Stimulated activated naive CD4-positive, alpha-beta T cell treated with Interleukin-2 at 50 U/mL for 16 hours (primary cell): ENCODE measurements around the gene LCN12.
A peak's percentile ranks its signal among the peaks of the same experiment; 100 is the strongest.
"Not testable (repeated sequence)": the region's sequence is repeated elsewhere in the genome, so short reads cannot be mapped to it uniquely, and the experiment has no call there.

Experiments
- DNase-seq: peaks from one replicate; lab custom pipeline; 2025; lab: John Stamatoyannopoulos, UW

Gene LCN12

DNA sequence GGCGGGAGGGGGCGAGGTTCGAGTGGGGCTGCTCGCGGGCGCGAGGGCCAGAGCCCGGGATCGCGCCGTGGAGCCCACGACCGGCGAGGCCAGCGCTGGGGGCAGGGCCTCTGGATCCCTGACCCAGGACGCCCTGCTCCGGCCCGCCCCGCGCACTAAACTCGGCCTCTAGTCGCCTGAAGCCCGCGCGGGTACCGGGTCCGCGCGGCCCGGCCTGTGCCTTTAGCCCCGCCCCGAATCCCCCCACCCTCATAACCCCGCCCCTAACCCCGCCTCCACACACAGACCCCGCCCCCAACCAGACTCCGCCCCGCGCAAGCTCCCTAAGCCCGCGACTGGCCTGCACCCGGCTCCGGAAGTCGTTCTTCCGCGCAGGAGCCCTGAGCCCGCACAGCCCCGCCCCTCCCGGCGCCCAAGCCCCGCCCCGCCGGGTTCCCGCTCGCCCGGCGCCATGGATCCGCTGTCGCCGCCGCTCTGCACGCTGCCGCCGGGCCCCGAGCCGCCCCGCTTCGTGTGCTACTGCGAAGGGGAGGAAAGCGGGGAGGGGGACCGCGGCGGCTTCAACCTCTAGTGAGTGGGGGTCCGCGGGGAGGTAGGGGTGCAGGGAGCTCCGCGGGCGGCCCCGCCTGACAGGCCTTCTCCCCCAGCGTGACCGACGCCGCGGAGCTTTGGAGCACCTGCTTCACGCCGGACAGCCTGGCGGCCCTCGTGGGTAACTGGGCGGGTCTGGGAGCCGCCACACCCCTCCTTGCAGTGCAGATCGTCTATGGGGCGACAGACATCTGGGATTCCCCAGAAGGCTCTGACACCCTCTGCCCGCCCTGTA, 40.1 kb downstream of the LCN12 start, which contains the start of gene PAXX:
TSS of gene PAXX (plus strand) at position 430 of the 826 bp plus-strand sequence. CDS start at position 452, 22 bp downstream.
- DNase-seq: peak; percentile 90

DNA sequence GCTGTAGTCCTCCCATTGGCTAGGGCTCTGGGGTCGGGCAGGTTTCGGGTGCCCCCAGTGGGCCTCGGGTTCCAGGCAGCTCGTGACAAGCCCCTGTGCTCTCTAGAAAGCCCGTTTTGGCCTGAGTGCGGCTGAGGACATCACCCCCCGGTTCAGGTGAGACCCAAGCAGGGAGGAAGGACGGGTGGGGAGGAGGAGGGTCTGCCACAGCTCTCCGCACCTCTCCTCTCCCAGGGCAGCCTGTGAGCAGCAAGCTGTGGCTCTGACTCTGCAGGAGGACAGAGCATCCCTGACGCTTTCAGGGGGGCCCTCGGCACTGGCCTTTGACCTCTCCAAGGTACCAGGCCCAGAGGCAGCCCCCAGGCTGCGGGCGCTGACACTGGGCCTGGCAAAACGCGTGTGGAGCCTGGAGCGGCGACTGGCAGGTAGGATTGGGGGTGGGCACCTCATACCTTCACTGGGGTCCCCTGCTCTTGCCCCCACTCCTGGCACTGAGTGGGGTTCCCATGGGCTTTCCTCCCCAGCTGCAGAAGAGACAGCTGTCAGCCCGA, 40.8 kb downstream of the LCN12 start:
- no peak for DNase-seq

DNA sequence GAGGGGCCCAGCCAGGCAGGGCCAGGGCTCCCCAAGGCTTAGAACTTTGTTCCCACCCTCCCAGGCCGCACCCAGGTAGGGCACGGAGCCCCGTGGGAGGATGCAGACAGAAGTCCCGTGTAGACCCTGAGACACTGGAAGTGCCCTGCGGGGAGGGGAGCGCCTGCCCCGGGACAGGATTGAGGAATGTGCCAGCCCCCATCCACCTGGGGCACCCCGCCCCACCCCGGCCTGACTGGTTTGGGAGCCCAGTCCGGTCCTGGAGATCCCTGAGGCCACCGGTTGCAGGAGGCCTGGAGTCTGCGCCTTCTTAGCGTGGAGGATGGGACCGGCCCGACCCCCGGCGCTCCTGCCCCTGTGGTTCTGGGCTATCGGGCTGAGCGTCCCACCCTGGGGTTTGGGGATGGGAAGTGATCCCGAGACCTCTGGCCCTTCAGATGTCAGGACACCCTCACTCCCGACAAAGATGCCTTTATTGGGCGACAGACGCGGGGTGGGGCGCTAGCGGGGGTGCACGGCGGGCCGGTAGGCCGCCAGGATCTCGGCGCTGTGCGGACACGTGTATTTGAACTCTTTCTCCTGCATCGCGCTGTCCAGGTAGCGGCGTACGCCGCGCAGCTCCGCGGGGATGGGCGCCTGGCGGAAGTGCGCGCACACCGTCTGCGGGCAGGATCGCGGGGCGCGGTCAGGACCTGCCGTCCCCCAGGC, 42.3 kb downstream of the LCN12 start:
- DNase-seq: no peak

DNA sequence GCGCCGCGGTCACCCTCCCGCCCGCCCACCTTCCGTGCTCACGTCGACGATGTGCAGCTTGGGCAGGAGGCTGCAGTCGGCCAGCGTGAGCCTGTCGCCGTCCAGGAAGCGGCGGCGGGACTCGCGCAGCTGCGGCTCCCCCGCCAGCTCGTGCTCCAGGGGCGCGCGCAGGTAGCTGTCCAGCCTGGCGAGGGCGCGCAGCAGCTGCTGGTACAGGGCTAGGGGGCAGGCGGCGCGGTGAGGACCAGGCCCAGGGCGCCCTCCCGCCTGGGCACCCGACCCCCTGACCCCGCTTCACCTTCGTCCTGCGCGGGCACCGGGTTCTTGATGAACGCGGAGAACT, 42.8 kb downstream of the LCN12 start:
- DNase-seq: no peak

DNA sequence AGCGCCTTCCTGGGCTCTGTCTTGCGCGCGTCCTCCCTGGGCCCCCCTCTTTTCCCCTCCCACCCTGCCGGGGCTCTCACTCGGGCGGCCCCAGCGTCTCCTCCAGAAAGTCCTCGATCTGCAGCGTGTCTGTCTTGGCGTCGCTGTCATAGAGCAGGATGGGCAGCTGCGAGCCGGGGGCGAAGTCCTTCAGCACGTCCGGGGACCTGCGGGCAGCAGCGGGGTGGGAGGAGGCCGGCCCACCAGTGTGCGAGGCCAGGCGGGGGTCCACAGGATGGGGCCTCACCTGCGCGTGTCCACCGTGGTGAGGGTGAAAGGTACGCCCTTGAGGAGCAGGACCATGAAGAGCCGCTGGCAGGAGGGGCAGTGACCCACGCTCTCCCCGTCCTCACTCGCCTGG, 43.3 kb downstream of the LCN12 start:
- no peak for DNase-seq

DNA sequence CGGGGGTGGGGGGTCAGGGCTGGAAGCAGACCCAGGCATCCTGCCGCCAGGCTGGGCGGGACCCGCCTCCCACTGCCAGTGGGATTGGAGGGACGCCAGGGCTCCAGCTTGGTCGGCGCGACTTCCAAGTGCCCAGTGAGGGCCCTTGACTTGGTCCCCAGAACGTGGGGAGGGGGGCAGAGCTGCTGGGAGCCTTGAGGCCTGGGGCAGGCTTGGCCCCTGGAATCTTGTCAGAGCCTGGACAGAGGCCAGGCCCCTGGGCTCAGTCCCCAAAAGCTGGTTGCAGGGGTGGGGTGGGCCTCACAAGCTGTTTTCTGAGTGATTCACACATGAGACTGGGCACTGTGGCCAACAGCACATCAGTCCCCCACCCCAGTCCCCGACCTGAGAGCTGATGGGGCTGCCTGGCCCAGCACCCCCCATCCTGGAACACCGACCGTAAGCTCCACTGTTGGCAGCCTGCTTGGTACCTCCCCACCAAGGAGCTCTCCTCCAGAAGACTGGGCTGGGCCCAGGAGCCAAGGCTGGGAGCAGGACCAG, 43.8 kb downstream of the LCN12 start:
- DNase-seq: no peak

DNA sequence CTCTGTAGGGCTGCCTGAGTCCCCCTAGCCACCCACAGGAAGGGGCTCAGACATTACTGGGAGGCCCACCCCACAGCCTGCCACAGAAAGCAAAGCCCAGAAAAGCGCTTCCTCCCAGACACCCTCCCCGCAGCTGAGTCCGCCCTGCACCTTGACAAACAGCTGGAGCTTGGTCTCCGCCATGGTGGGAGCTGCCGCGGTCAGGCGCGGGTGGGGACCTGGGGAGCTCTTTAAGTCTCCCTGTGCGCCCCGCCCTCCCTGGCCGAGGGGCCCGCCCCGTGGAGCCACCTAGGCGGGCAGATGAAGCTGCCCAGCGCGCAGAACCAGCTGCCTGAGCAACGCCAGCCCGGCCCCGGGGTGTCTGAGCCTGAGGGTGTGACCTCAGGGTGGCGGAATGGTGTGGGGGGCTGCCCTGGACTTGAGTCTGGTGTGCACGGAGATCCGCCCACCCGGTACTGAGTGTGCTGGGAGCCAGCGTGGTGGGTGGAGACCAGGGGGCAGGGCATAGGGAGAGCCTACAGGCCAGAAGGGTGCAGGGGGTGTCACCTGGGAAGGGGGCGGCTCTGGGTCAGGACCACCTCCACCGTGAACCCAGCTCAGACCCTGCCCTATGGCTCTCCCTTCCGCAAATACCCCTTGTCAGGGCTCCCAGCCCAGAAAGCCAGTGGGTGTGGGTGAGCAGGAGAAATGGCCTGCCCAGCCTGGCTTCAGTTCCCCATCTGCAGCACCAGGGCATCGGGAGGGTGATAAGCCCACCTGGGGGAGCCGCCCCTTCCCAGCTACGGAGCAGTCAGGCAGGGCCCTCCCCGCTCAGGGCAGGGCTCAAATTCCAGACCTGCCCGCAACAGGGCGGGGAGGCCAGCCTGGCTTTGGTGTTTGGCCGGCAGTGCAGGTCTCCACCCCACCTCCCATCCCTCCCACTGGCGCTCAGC, 44.6 kb downstream of the LCN12 start, which contains the start of gene CLIC3:
TSS of gene CLIC3 (minus strand) at position 208 of the 932 bp plus-strand sequence. CDS start at position 183, 25 bp downstream.
- peak; percentile 32 for DNase-seq

DNA sequence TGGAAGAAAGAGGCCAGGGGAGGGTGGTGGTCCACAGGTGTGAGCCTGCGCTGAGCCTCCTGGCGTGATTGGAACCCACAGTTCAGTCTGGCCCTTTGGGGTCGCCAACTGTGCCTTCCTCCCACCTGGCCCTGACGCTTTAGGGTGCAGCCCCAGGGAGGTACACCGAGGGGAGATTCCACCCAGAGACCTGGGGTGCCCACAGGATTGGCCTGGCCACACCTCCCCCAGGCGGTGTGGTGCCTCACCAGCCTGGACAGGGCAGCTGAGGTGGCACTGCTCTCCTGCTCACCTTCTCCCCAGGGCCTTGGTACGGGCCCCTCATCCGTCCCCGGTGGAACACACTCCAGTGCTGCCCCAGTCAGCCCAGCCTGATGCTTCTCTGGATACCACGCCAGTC, 45.3 kb downstream of the LCN12 start:
- DNase-seq: no peak

DNA sequence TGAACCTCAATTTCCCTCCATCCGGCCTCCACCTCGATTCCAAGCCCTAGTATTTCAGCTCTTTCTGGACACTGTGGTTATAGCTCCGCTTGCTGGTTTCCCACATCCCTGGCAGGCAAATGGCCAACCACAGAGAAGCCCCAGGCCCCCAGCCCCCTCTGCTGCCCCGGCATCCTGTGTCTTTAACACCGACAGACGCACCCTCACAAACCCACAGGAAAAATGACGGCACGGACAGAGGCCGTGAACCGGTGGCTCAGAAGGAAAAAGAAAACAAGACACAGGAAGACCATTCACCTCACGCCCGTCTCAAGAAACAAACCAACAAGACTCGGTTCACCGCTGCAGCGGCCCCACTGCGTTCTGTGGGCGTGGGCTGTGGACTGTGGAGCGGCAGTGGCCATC, 45.8 kb downstream of the LCN12 start:
- no peak for DNase-seq

DNA sequence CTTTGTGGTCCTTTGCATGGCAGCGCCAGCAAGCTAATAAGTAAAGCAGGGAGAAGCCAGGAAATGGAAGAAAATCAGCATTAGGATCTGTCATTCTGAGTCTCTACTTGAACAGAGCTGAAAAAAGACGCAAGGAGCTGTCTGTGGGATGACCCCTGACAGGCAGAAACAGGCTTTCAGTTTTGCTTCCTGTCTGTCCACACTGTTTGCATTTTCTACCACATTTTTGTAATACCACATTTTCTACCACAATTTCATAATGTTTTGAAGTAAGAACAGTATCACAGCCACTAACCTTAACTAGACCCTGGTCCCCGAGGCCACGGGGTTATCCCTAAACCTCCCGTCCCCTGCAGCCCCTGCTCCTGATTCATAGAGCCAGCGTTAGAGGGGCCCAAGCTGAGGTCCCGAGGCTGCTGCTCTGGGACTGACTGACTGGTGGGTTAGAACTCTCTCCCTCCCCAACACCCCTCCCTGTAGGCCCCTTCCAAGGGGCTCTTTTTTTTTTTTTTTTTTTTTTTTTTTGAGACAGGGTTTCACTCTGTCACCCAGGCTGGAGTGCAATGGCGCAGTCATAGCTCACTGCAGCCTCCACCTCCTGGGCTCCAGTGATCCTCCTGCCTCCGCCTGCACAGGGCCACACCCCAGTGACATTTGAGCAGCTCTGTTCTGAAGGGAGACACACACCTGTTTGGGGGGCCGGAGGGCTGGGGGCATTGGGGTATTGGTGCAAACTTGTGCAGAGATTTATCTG, 48.3 kb downstream of the LCN12 start:
- DNase-seq: peak; percentile 29

DNA sequence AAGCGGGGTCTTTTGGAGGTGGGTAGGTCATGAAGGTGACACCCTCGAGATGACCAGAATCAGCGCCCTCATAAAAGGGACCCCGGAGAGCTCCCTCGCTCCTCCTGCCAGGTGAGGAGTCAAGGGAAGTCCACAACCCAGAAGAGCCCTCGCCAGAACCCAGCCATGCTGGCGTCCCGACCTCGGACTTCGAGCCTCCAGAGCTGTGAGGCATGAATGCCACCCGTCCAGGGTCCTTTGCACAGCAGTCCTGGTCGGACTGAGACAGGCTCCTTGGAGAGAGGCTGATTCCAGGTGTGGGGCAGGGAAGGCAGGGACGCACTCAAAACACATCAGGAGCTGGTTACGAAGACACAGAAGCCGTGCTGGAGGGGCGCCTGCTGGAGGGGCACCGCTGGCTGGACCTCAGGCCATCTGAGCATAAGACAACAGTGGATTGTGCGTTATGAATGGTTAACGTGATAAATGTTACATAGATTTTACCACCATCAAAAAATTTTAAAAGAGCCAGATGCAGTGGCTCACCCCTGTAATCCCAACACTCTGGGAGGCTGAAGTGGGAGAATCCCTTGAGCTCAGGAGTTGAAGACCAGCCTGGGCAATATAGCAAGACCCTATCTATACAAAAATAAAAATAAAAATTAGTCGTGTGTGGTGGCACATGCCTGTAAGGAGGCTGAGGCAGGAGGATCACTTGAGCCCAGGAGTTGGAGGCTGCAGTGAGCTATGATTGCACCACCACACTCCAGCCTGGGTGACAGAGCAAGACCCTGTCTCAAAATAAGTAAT, 50.0 kb downstream of the LCN12 start:
- DNase-seq: no peak

DNA sequence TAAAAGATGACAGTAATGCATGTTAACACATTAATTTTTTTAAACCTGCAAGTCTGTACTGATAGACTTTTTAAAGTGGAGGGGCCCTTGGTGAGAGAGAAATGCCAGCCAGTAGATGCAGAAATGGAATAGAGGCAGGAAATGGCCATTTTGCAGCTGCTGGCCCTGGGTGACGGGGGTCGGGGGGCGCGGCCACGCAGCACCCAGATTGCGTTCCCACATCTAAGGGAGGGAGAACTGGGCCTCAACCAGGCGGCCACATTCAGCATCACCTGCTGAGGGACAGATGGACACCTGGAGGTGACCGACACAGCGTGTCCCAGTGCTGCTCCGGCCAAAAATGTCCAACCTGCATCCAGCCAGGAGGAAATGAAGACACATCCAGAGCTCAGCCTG, 50.6 kb downstream of the LCN12 start:
- DNase-seq: no peak

DNA sequence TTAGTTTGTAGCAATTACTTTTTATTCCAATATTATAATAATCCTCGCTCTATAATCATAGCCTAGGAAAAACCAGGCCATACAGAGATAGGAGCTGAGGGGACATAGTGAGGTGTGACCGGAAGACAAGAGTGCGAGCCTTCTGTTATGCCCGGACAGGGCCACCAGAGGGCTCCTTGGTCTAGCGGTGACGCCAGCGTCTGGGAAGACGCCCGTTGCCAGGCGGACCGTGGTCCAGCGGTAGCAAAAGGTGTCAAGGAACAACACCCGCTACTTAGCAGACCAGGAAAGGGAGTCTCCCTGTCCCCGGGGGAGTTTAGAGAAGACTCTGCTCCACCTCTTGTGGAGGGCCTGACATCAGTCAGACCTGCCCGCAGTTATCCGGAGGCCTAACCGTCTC, 52.2 kb downstream of the LCN12 start:
- DNase-seq: not testable (repeated sequence)
